ENCODE data around the gene DEF6. TPM values are rescaled to one million over a fixed set of nuclear protein-coding genes. Genes with fewer than 3 reads are reported as not detected.
A peak's percentile ranks its signal among the peaks of the same experiment; 100 is the strongest.
"Not testable (repeated sequence)": the region's sequence is repeated elsewhere in the genome, so short reads cannot be mapped to it uniquely, and the experiment has no call there.

DEF6 gene
- total RNA-seq, 4 donors from 2014 or later: 0.78 to 4.6 (median 4.3) TPM

GRCh38 chr6:35320031-35320410 is 22.4 kb downstream of the DEF6 start:
- WGBS, 2 donors (ENCODE audit: low coverage in 1 of 2): 83 to 96% methylated on average over 2 of the region's 2 CpGs
- no peak for ATAC-seq
- Histone ChIP-seq H3K27ac (no peak overlapping the region), H3K4me3 (no peak overlapping the region), H3K4me1 (peaks cover 0 to 20% (median 9%) of the 10 kb centered on the region in 3 donors), H3K27me3 (no peaks in the 10 kb centered on the region), H3K9me3 (no peaks in the 10 kb centered on the region), H3K36me3 (peaks cover 0 to 4% of the 10 kb centered on the region in 2 donors)
- TF ChIP-seq POLR2AphosphoS5 (IDR thresholded peaks at IDR 0.05) (no peak), CTCF (IDR thresholded peaks at IDR 0.05) (no peak), EP300 (IDR thresholded peaks at IDR 0.05) (no peak), POLR2A (IDR thresholded peaks at IDR 0.05) (no peak)

- Histone ChIP-seq H3K4me1 (peaks cover 0 to 20% (median 9%) of the 10 kb centered on the region in 3 donors), H3K27ac (no peak overlapping the region), H3K4me3 (no peak overlapping the region), H3K27me3 (no peaks in the 10 kb centered on the region), H3K36me3 (peaks cover 0 to 4% of the 10 kb centered on the region in 2 donors), H3K9me3 (no peaks in the 10 kb centered on the region)
- no peak for ATAC-seq
- TF ChIP-seq POLR2AphosphoS5 (IDR thresholded peaks at IDR 0.05): no peak
- TF ChIP-seq POLR2A (IDR thresholded peaks at IDR 0.05): no peak
- TF ChIP-seq EP300 (IDR thresholded peaks at IDR 0.05): no peak
- TF ChIP-seq CTCF (IDR thresholded peaks at IDR 0.05): no peak
- 80 to 100% methylated on average over 1 to 3 of the region's 8 CpGs for WGBS, 2 donors (ENCODE audit: low coverage in 1 of 2)
These were observed 23.5 kb downstream of the DEF6 start for GRCh38 chr6:35321091-35321490.

- Histone ChIP-seq H3K27ac (no peak overlapping the region), H3K9me3 (no peaks in the 10 kb centered on the region), H3K4me3 (no peak overlapping the region), H3K36me3 (no peaks in the 10 kb centered on the region), H3K27me3 (peaks cover 21% of the 10 kb centered on the region), H3K4me1 (no peaks in the 10 kb centered on the region)
- peak; percentile 61 for ATAC-seq
- peak in 3 of 4 experiments; percentile 51 to 70 (median 59) for TF ChIP-seq CTCF (IDR thresholded peaks at IDR 0.05)
- no peak for TF ChIP-seq POLR2A (IDR thresholded peaks at IDR 0.05)
- WGBS, 2 donors (ENCODE audit: low coverage in 1 of 2): 33 to 40% methylated on average over 3 to 5 of the region's 7 CpGs
These were observed 29.9 kb downstream of the DEF6 start for GRCh38 chr6:35327349-35328027.

GRCh38 chr6:35328108-35328723 is 30.6 kb downstream of the DEF6 start:
- no peak for TF ChIP-seq POLR2A (IDR thresholded peaks at IDR 0.05)
- TF ChIP-seq EP300 (IDR thresholded peaks at IDR 0.05): no peak
- no peak for TF ChIP-seq CTCF (IDR thresholded peaks at IDR 0.05)
- no peak for TF ChIP-seq POLR2AphosphoS5 (IDR thresholded peaks at IDR 0.05)
- 100% methylated on average over 1 of the region's 1 CpG; no CpG with 5 or more reads in 1 of the 2 donors for WGBS, 2 donors (ENCODE audit: low coverage in 1 of 2)
- Histone ChIP-seq H3K4me3 (no peak overlapping the region), H3K4me1 (no peaks in the 10 kb centered on the region), H3K27me3 (peaks cover 22% of the 10 kb centered on the region), H3K9me3 (no peaks in the 10 kb centered on the region), H3K36me3 (no peaks in the 10 kb centered on the region), H3K27ac (no peak overlapping the region)
- ATAC-seq: no peak

- not testable (repeated sequence) for ATAC-seq, H3K4me3 ChIP-seq, H3K9me3 ChIP-seq, H3K4me1 ChIP-seq, H3K36me3 ChIP-seq, H3K27ac ChIP-seq
- peaks cover 22% of the 10 kb centered on the region for H3K27me3 ChIP-seq
- WGBS, 2 donors (ENCODE audit: low coverage in 1 of 2): 60 to 94% methylated on average over 1 to 8 of the region's 8 CpGs
These were observed 31.3 kb downstream of the DEF6 start for GRCh38 chr6:35328965-35329364.
